Kidney epithelial cell (primary cell): ENCODE measurements around the gene SGMS1. TPM values are rescaled to one million over a fixed set of nuclear protein-coding genes. Genes with fewer than 3 reads are reported as not detected.

Experiments used
- DNase-seq: peaks from one replicate; pipeline ENCODE4 v3.0.0-alpha.2; 2010; ENCODE audit warnings: low read depth
- H3K27me3 ChIP-seq: 2 replicates; pipeline ENCODE4 v1.6.0; 2011; ENCODE audit warnings: low read length; ENCODE audit not compliant: control insufficient read depth, insufficient read depth
- H3K36me3 ChIP-seq: 2 replicates; pipeline ENCODE4 v1.5.1; 2011; ENCODE audit warnings: low read length; ENCODE audit not compliant: control insufficient read depth, insufficient read depth
- H3K4me3 ChIP-seq: 2 replicates; pipeline ENCODE4 v1.5.1; 2011; ENCODE audit warnings: low read depth, mild to moderate bottlenecking, control low read depth, low read length
- total RNA-seq: library from RNA; depleted of rRNA; stranded (reverse); fragments of >200 nt; gene quantifications from 2 replicates; pipeline ENCODE4 v1.2.3, GENCODE V29; 2015
- TF ChIP-seq, protein P1 (sequence below): IDR thresholded peaks from 2 replicates; pipeline ENCODE4 v1.5.1; 2011; ENCODE audit warnings: mild to moderate bottlenecking, moderate library complexity, low read length, control low read depth, inconsistent platforms; ENCODE audit not compliant: insufficient read depth, poor library complexity, severe bottlenecking

The SGMS1 gene
- total RNA-seq, 1 donor from 2014 or later = 27.0 TPM

DNA sequence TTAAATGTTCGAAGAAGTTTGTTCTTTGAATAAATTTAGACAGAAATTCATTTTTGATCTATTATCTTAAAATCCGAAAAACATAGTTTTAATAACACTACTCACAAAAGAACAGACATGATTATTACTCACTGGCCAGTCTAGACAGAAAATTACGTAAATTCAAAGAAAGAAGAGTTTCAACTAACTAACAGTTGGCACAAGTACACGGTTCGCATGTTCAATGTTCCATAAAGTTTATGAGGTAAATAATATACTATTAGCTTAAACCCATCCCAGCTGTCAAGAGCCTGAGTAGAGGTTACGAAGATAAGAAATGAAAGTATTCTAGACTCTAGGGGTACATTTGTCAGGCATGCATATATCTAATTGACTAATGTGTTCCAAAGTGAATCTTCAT lies 220.7 kb downstream of the SGMS1 start:
- TF ChIP-seq, protein P1, sequence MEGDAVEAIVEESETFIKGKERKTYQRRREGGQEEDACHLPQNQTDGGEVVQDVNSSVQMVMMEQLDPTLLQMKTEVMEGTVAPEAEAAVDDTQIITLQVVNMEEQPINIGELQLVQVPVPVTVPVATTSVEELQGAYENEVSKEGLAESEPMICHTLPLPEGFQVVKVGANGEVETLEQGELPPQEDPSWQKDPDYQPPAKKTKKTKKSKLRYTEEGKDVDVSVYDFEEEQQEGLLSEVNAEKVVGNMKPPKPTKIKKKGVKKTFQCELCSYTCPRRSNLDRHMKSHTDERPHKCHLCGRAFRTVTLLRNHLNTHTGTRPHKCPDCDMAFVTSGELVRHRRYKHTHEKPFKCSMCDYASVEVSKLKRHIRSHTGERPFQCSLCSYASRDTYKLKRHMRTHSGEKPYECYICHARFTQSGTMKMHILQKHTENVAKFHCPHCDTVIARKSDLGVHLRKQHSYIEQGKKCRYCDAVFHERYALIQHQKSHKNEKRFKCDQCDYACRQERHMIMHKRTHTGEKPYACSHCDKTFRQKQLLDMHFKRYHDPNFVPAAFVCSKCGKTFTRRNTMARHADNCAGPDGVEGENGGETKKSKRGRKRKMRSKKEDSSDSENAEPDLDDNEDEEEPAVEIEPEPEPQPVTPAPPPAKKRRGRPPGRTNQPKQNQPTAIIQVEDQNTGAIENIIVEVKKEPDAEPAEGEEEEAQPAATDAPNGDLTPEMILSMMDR = no peak
- DNase-seq = no peak
- Histone ChIP-seq H3K4me3 (no peak overlapping the region), H3K36me3 (no peaks in the 10 kb centered on the region), H3K27me3 (no peaks in the 10 kb centered on the region)

DNA sequence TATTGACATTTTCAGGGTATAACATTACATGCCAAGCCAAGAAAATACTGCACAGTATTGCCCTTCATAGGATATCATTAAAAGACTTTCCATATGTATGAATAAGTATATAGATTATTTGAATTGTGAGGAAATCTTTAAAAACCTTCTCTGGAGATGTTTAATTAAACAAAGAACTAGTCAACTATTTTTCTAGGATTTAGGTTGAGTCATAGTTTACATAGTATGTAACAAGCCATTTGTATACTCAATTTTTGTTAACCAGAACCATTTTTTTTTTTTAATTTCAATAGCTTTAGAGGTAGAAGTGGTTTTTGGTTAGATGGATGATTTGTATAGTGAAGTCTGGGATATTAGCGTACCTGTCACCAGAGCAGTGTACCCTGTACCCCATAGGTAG lies 221.3 kb downstream of the SGMS1 start:
- H3K27me3 ChIP-seq = no peaks in the 10 kb centered on the region
- H3K4me3 ChIP-seq = no peak overlapping the region
- TF ChIP-seq, protein P1 = no peak
- no peak for DNase-seq
- H3K36me3 ChIP-seq = no peaks in the 10 kb centered on the region

DNA sequence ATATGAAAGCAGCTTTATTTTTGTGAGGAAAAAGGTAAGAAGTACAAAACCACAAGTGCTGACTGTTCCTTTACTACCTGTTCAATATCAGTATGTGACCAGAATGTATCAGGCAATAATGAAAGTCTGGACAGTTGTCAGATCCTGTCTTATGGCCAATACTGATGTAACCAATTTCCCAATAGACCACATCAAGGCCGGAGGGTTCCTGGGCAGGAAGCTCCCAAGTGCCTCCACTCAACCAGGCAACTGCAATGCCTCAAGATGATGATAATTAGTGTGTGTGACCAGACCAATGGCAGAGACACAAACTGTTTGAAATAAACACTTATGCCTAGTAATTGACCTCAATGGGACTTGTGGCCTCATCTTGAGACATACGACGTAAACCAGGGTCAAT lies 223.1 kb downstream of the SGMS1 start:
- TF ChIP-seq, protein P1 = no peak
- Histone ChIP-seq H3K36me3 (no peaks in the 10 kb centered on the region), H3K4me3 (no peak overlapping the region), H3K27me3 (no peaks in the 10 kb centered on the region)
- DNase-seq = no peak

DNA sequence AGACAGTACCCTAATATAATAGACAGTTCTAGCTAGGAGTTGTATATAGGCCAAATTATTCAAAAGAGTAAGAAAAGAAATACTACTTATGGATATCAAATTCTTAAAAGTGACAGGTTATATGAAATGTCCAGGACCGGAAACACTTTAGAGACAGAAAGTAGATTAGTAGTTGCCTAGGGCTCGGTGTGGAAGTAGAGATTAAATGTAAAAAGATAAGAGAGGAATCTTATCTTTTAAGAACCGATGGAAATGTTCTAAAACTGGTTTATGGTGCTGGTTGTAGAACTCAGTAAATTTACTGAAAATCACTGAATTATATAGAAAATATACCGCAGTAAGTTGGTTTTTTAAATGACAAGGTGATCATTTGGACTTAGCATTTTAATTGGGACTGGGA lies 224.9 kb downstream of the SGMS1 start:
- TF ChIP-seq, protein P1 = no peak
- Histone ChIP-seq H3K27me3 (no peaks in the 10 kb centered on the region), H3K4me3 (no peak overlapping the region), H3K36me3 (no peaks in the 10 kb centered on the region)
- DNase-seq = no peak

DNA sequence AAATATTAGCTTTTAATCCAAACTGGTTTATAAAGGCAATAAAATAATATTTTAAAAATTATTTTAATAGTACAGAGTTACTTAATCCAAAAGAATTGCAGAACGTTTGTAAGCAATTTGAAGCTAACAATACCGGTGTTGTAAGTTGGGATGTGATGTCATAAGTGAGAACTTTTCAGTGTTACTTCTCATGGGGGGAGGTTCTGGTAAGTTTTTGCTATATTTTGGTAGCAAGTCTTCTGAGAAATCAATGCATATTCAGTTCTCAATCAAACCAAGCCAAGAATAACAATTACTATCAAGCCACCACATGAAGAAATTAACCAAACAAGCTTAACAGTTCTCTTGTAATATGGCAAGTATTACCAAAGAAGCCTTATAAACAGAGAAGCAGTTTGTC lies 225.4 kb downstream of the SGMS1 start:
- no peak for DNase-seq
- TF ChIP-seq, protein P1 = no peak
- Histone ChIP-seq H3K36me3 (no peaks in the 10 kb centered on the region), H3K27me3 (no peaks in the 10 kb centered on the region), H3K4me3 (no peak overlapping the region)

DNA sequence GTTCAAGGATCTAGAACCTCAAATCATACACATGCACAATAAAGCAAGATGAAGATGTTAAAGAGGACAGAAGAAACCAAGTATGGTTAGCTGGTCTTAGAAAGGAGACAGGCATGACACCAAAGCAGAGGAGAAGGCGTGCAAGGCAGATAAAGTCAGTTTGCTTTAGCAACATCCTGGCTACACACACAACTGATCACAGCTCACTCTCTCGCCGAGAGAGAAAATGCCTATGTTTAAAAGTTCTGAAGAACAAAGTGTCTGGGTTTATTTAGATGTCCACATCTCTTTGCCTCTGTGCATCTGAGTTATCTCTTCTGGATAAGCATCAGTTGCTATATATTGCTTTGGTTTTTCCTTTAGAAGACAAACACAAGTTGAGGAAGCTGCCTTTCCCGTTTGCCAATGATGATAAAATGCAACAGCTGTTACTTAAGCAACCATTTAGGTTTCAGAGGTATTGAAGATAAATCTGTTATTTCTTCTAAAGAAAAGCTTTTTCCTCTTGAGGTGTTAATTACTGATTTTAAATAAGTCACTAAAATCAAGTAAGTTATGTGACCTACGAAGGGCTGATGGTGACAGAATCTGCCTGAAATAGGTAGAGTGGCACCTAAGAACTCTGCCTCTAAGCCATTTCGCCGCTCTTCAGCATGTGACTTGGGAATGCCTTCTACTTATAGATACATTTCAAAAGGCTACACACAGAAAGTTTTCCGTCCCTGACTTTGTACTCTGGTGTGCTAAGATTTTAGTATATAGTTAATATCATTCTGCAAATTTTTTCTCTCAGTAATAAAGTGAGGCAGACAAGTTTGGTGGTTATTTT lies 226.2 kb downstream of the SGMS1 start:
- TF ChIP-seq, protein P1 = no peak
- no peaks in the 10 kb centered on the region for H3K36me3 ChIP-seq
- no peak for DNase-seq
- H3K4me3 ChIP-seq = no peak overlapping the region
- no peaks in the 10 kb centered on the region for H3K27me3 ChIP-seq
